ENCODE measurements around the gene C7.

GRCh38 chr5:40999142-40999541 lies 89.8 kb downstream of the C7 start:
- TF ChIP-seq RARB (CRISPR knock-in tag; IDR thresholded peaks at IDR 0.05), result no peak
- no peak for TF ChIP-seq PATZ1 (CRISPR knock-in tag; IDR thresholded peaks at IDR 0.05; ENCODE audit: borderline replicate concordance)
- no peak for TF ChIP-seq ZC3H10 (CRISPR knock-in tag; IDR thresholded peaks at IDR 0.05)
- TF ChIP-seq ESRRG (CRISPR knock-in tag; IDR thresholded peaks at IDR 0.05), result no peak
- TF ChIP-seq CSRNP3 (CRISPR knock-in tag; IDR thresholded peaks at IDR 0.05), result no peak
- no peak for TF ChIP-seq ZFP3 (CRISPR knock-in tag; IDR thresholded peaks at IDR 0.05)
- no peak for TF ChIP-seq GLIS3 (CRISPR knock-in tag; IDR thresholded peaks at IDR 0.05)
- no peak for TF ChIP-seq PPARA (CRISPR knock-in tag; IDR thresholded peaks at IDR 0.05; ENCODE audit: borderline replicate concordance)
- no peak for TF ChIP-seq BACH2 (CRISPR knock-in tag; IDR thresholded peaks at IDR 0.05; ENCODE audit: borderline replicate concordance)
- no peak for TF ChIP-seq TOX (CRISPR knock-in tag; IDR thresholded peaks at IDR 0.05; ENCODE audit: borderline replicate concordance)
